Measurements from ENCODE around the gene TH.

TH gene

DNA sequence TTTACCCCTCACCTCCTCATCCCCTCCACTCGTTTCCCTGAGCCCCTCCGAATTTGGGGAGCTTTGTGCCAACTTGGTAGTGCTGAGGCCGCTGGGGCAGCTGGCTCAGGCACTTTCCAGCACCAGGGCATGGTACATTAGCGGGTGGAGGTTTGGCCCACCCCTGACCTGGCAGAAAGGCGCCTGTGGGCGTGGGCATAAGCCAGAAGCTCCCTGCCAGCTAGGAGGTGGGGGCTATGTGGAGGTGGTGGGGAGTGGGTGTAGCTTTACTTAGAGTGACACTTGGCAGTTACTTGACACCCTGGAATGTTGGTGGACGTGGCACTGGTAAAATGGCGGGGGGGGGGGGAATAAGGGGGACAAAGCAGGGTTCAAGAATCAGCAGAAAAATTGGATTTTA lies 22.2 kb downstream of the TH start:
- Histone ChIP-seq H3K27me3 (peaks cover 0 to 75% of the 10 kb centered on the region in 2 donors), H3K4me3 (no peak overlapping the region), H3K36me3 (no peaks in the 10 kb centered on the region), H3K27ac (no peak overlapping the region), H3K4me1 (peaks cover 0 to 7% (median 3%) of the 10 kb centered on the region in 4 donors), H3K9me3 (no peaks in the 10 kb centered on the region)
- TF ChIP-seq, protein P1, sequence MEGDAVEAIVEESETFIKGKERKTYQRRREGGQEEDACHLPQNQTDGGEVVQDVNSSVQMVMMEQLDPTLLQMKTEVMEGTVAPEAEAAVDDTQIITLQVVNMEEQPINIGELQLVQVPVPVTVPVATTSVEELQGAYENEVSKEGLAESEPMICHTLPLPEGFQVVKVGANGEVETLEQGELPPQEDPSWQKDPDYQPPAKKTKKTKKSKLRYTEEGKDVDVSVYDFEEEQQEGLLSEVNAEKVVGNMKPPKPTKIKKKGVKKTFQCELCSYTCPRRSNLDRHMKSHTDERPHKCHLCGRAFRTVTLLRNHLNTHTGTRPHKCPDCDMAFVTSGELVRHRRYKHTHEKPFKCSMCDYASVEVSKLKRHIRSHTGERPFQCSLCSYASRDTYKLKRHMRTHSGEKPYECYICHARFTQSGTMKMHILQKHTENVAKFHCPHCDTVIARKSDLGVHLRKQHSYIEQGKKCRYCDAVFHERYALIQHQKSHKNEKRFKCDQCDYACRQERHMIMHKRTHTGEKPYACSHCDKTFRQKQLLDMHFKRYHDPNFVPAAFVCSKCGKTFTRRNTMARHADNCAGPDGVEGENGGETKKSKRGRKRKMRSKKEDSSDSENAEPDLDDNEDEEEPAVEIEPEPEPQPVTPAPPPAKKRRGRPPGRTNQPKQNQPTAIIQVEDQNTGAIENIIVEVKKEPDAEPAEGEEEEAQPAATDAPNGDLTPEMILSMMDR (IDR thresholded peaks at IDR 0.05), result no peak
- no peak for DNase-seq
- intact Hi-C loops (cut with DNase I; ENCODE audit: low total_unique reads), result no loop called here

DNA sequence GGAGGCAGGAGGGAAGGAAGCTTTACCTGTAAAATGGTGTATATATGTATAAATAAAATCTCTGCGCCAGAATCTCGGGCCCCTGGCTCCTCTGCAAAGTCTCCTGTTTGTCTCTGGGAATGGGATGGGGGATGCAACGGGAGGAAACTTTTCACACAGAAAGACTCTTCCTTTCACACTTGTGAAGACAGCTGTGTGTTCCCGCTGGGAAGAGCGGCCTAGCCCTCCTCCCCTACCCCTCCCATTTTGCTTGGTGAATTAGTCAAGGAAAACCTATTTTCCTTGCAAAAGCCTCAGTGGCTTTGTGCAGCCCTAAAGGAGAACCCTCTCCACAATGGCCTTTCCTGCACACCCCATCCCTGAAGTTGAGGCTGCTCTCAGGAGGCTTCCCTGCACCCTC lies 23.0 kb downstream of the TH start:
- Histone ChIP-seq H3K27me3 (peaks cover 0 to 79% of the 10 kb centered on the region in 2 donors), H3K4me1 (peaks cover 0 to 15% (median 8%) of the 10 kb centered on the region in 4 donors), H3K27ac (no peak overlapping the region), H3K36me3 (no peaks in the 10 kb centered on the region), H3K4me3 (no peak overlapping the region), H3K9me3 (no peaks in the 10 kb centered on the region)
- DNase-seq, result no peak
- TF ChIP-seq, protein P1 (IDR thresholded peaks at IDR 0.05), result no peak
- intact Hi-C loops (cut with DNase I; ENCODE audit: low total_unique reads), result no loop called here

DNA sequence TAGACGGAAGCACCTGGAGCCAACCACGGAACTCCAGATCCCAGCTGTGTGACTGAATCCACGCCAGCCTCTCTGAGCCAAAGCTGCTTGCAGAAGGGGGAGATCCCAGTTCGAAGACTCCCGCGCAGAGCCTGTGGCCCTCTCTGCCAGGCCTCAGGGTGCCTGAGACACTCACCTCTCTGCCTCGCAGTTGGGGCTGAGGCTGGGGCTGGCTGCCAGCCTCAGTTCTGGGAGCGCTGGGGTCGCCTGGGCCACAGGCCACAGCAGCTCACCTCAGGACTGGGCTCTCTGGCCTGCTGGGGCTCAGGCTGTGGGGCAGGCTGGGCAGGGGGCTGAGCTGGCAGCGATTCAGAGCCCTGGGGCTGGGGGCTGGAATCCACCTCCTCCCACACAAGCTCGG lies 24.2 kb downstream of the TH start:
- no peak overlapping the region for H3K27ac ChIP-seq
- H3K9me3 ChIP-seq, result no peaks in the 10 kb centered on the region
- peaks cover 0 to 91% of the 10 kb centered on the region in 2 donors for H3K27me3 ChIP-seq
- H3K4me3 ChIP-seq, result no peak overlapping the region
- no peaks in the 10 kb centered on the region for H3K36me3 ChIP-seq
- intact Hi-C loops (cut with DNase I; ENCODE audit: low total_unique reads), result no loop called here
- no peak for DNase-seq
- peaks cover 0 to 15% (median 8%) of the 10 kb centered on the region in 4 donors for H3K4me1 ChIP-seq
- TF ChIP-seq, protein P1 (IDR thresholded peaks at IDR 0.05), result no peak

DNA sequence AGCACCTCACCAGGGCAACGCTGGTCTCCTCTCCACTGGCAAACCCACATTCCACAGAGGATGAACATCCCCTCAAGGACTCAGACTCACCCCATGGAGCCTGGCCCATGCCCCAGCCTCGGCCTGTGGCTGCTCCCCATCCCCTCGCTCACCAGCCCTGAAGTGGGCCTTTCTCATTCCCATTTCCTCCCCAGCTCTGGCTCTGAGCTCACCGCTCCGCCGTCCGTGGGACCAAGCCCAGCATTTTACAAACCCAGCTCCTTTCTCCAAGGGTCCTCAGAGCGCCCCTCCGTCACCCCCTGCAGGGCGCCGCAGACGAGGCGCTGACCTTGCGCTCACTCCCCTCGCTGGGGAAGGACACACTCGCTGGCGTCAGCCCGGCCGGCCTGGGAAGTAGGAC lies 25.6 kb downstream of the TH start:
- intact Hi-C loops (cut with DNase I; ENCODE audit: low total_unique reads), result no loop called here
- H3K9me3 ChIP-seq, result no peaks in the 10 kb centered on the region
- DNase-seq, result no peak
- H3K27me3 ChIP-seq, result peaks cover 0 to 99% of the 10 kb centered on the region in 2 donors
- H3K27ac ChIP-seq, result no peak overlapping the region
- TF ChIP-seq, protein P1 (IDR thresholded peaks at IDR 0.05), result no peak
- no peak overlapping the region for H3K4me3 ChIP-seq
- no peaks in the 10 kb centered on the region for H3K36me3 ChIP-seq
- peaks cover 0 to 9% (median 6%) of the 10 kb centered on the region in 4 donors for H3K4me1 ChIP-seq

DNA sequence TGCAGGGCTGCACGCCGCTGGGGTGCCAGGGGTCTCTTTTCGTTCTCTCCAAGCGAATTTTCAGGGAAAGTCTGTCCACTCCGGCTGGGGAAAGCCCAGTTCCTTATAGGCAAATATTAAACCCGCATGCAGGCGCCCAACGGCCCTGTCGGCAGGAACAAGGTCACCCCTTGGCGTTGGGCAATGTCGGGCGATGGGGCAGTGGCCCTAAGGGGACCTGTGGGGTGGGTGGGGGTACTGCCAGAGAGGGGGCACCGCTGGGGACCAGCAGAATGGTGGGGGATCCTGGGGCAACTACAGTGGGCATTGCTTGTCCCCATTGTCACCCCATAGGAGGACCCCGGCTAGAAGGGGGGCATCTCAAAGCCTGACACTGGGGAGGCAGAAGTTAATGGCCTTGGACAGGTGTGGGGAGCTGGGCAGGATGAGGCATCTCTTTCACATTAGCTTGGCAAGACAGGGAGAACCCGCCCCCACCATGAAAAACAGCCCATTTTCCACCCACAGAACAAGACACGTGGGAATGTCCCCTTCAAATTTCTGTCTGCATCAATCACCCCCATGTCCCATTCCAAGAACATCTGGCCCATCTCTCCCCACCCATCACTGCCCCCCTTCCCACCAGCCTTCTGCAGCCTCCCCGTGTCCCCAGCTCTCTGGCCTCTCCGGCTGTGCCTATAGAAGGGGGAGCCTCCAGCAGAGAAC lies 26.9 kb downstream of the TH start:
- DNase-seq, result no peak
- H3K27me3 ChIP-seq, result peaks cover 0 to 99% of the 10 kb centered on the region in 2 donors
- no peaks in the 10 kb centered on the region for H3K36me3 ChIP-seq
- peaks cover 0 to 21% (median 10%) of the 10 kb centered on the region in 4 donors for H3K4me1 ChIP-seq
- intact Hi-C loops (cut with DNase I; ENCODE audit: low total_unique reads), result no loop called here
- no peak overlapping the region for H3K4me3 ChIP-seq
- TF ChIP-seq, protein P1 (IDR thresholded peaks at IDR 0.05), result no peak
- H3K9me3 ChIP-seq, result no peaks in the 10 kb centered on the region
- no peak overlapping the region for H3K27ac ChIP-seq
